Smooth muscle cell (in vitro differentiated cells): ENCODE results near the gene RAPGEF5. TPM values are rescaled to one million over a fixed set of nuclear protein-coding genes. Genes with fewer than 3 reads are reported as not detected.
A peak's percentile ranks its signal among the peaks of the same experiment; 100 is the strongest.

ENCODE experiments used
- DNase-seq: peaks from one replicate; lab custom pipeline; 2025; ENCODE audit not compliant: unreplicated experiment; lab: John Stamatoyannopoulos, UW
- H2AFZ ChIP-seq: fragments of 200-600 bp; sonication (generic); 2 replicates; pipeline ENCODE4 v1.6.0; 2016; ENCODE audit warnings: antibody characterized with exemption, low read depth, mild to moderate bottlenecking
- H3F3A ChIP-seq: fragments of 200-600 bp; sonication (generic); 2 replicates; pipeline ENCODE4 v1.6.0; 2017; ENCODE audit warnings: antibody characterized with exemption, low read depth
- H3K27ac ChIP-seq: fragments of 200-600 bp; sonication (generic); 2 replicates; pipeline ENCODE4 v1.5.1; 2016; ENCODE audit warnings: low read depth, mild to moderate bottlenecking
- H3K27me3 ChIP-seq: fragments of 200-600 bp; sonication (generic); 2 replicates; pipeline ENCODE4 v1.6.1; 2016; ENCODE audit warnings: low read depth, mild to moderate bottlenecking
- H3K36me3 ChIP-seq: fragments of 200-600 bp; sonication (generic); 2 replicates; pipeline ENCODE4 v1.5.1; 2016; ENCODE audit warnings: low read depth
- H3K4me1 ChIP-seq: fragments of 200-600 bp; sonication (generic); 2 replicates; pipeline ENCODE4 v1.5.1; 2016; ENCODE audit warnings: low read depth
- H3K4me2 ChIP-seq: fragments of 200-600 bp; sonication (generic); 2 replicates; pipeline ENCODE4 v1.6.0; 2016; ENCODE audit warnings: mild to moderate bottlenecking
- H3K4me3 ChIP-seq: fragments of 200-600 bp; sonication (generic); 2 replicates; pipeline ENCODE4 v1.5.1; 2016; ENCODE audit warnings: mild to moderate bottlenecking
- H3K79me2 ChIP-seq: fragments of 200-600 bp; sonication (generic); 2 replicates; pipeline ENCODE4 v1.6.0; 2016; ENCODE audit warnings: low read depth, mild to moderate bottlenecking
- H3K9ac ChIP-seq: fragments of 200-600 bp; sonication (generic); 2 replicates; pipeline ENCODE4 v1.6.0; 2016; ENCODE audit warnings: low read depth
- H3K9me3 ChIP-seq: fragments of 200-600 bp; sonication (generic); replicated peaks from 2 replicates; pipeline ENCODE4 v1.5.1; 2016; ENCODE audit warnings: low read depth
- H4K20me1 ChIP-seq: fragments of 200-600 bp; sonication (generic); 2 replicates; pipeline ENCODE4 v1.6.0; 2016; ENCODE audit warnings: low read depth
- CTCF ChIP-seq: fragments of 200-600 bp; sonication (generic); IDR thresholded peaks from 2 replicates; pipeline ENCODE4 v1.5.1; 2017; ENCODE audit warnings: borderline replicate concordance, mild to moderate bottlenecking, antibody characterized with exemption; ENCODE audit not compliant: insufficient read depth, poor library complexity, severe bottlenecking
- WGBS: methylation state at CpG from one replicate; pipeline ENCODE4 v1.1.7; 2016; ENCODE audit warnings: low lambda C conversion rate; 5-methylcytosine and 5-hydroxymethylcytosine counted together
- polyA plus RNA-seq: library from polyadenylated mRNA; unstranded; fragments of >200 nt; fragmentation: Nextera tagmentation; extraction: Ambion mirVana; gene quantifications from 2 replicates; pipeline ENCODE4 v1.2.1, GENCODE V29; 2016
- total RNA-seq: library from RNA; depleted of rRNA; stranded (reverse); fragments of >200 nt; gene quantifications from 2 replicates; pipeline ENCODE4 v1.2.3, GENCODE V29; 2014

The RAPGEF5 gene
- total and polyA plus RNA-seq, 2 experiments from 2014 or later: 11.4 TPM; not detected in 1

GRCh38 chr7:22129166-22129565 is 227.8 kb downstream of the RAPGEF5 start:
- peak overlapping the region; percentile 30 for H3K27ac ChIP-seq
- no peak overlapping the region for H2AFZ ChIP-seq
- peaks cover 19% of the 10 kb centered on the region for H3K4me1 ChIP-seq
- H3K9ac ChIP-seq: no peak overlapping the region
- no peak for TF ChIP-seq CTCF
- H3K4me2 ChIP-seq: no peak overlapping the region
- H3K36me3 ChIP-seq: no peaks in the 10 kb centered on the region
- 33% methylated on average over 6 of the region's 6 CpGs for WGBS
- DNase-seq: no peak
- no peaks in the 10 kb centered on the region for H4K20me1 ChIP-seq
- no peaks in the 10 kb centered on the region for H3K27me3 ChIP-seq
- no peaks in the 10 kb centered on the region for H3F3A ChIP-seq
- no peaks in the 10 kb centered on the region for H3K79me2 ChIP-seq
- H3K4me3 ChIP-seq: no peak overlapping the region
- no peaks in the 10 kb centered on the region for H3K9me3 ChIP-seq

- WGBS: 96% methylated on average over 4 of the region's 4 CpGs
- no peak overlapping the region for H3K4me3 ChIP-seq
- H3K27me3 ChIP-seq: no peaks in the 10 kb centered on the region
- no peaks in the 10 kb centered on the region for H4K20me1 ChIP-seq
- TF ChIP-seq CTCF: no peak
- no peak overlapping the region for H3K9ac ChIP-seq
- H3F3A ChIP-seq: no peaks in the 10 kb centered on the region
- H3K36me3 ChIP-seq: no peaks in the 10 kb centered on the region
- peak overlapping the region; percentile 40 for H3K4me2 ChIP-seq
- peak overlapping the region; percentile 24 for H3K27ac ChIP-seq
- H3K9me3 ChIP-seq: no peaks in the 10 kb centered on the region
- no peak for DNase-seq
- H3K79me2 ChIP-seq: no peaks in the 10 kb centered on the region
- H3K4me1 ChIP-seq: peaks cover 14% of the 10 kb centered on the region
- H2AFZ ChIP-seq: no peak overlapping the region
Measured at GRCh38 chr7:22128528-22128920, 228.4 kb downstream of the RAPGEF5 start.

- Histone ChIP-seq H3K36me3 (no peaks in the 10 kb centered on the region), H3K9ac (no peak overlapping the region), H3F3A (no peaks in the 10 kb centered on the region), H3K4me3 (no peak overlapping the region), H3K27me3 (no peaks in the 10 kb centered on the region), H3K27ac (peak overlapping the region; percentile 29), H4K20me1 (no peaks in the 10 kb centered on the region), H3K79me2 (no peaks in the 10 kb centered on the region), H3K4me1 (peaks cover 12% of the 10 kb centered on the region), H3K4me2 (peak overlapping the region; percentile 40), H2AFZ (no peak overlapping the region), H3K9me3 (no peaks in the 10 kb centered on the region)
- WGBS: 65% methylated on average over 6 of the region's 6 CpGs
- DNase-seq: no peak
- no peak for TF ChIP-seq CTCF
Measured at GRCh38 chr7:22127835-22128527, 229.0 kb downstream of the RAPGEF5 start.

GRCh38 chr7:22125436-22125835 is 231.5 kb downstream of the RAPGEF5 start:
- H3F3A ChIP-seq: no peaks in the 10 kb centered on the region
- H2AFZ ChIP-seq: no peak overlapping the region
- H4K20me1 ChIP-seq: no peaks in the 10 kb centered on the region
- H3K9ac ChIP-seq: no peak overlapping the region
- no peak overlapping the region for H3K4me2 ChIP-seq
- H3K79me2 ChIP-seq: no peaks in the 10 kb centered on the region
- no peak overlapping the region for H3K27ac ChIP-seq
- peaks cover 12% of the 10 kb centered on the region for H3K4me1 ChIP-seq
- no peak overlapping the region for H3K4me3 ChIP-seq
- no peak for DNase-seq
- no peaks in the 10 kb centered on the region for H3K27me3 ChIP-seq
- H3K36me3 ChIP-seq: no peaks in the 10 kb centered on the region
- WGBS: 70% methylated on average over 6 of the region's 6 CpGs
- no peak for TF ChIP-seq CTCF
- no peaks in the 10 kb centered on the region for H3K9me3 ChIP-seq
